ENCODE results near the gene CYP11A1.

CYP11A1 gene

DNA sequence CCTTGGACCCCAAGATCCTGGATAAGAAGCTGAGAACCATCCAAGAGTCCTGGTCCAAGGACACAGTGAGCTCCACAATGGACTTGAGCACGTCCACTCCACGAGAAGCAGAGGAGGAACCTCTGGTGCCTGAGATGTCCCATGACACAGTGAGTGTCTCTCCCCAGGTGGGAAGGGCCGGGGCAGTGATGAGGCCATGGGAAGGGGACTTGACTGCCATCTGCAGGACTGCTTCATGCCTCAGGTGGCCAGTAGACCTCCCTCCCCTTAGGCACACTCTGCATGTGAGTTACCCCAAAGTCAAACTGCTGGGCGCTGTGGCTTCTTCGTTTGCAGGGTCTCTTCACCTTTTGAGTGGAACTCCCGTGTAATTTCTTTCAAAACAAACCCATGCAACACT lies 71.6 kb downstream of the CYP11A1 start:
- no peak for DNase-seq

DNA sequence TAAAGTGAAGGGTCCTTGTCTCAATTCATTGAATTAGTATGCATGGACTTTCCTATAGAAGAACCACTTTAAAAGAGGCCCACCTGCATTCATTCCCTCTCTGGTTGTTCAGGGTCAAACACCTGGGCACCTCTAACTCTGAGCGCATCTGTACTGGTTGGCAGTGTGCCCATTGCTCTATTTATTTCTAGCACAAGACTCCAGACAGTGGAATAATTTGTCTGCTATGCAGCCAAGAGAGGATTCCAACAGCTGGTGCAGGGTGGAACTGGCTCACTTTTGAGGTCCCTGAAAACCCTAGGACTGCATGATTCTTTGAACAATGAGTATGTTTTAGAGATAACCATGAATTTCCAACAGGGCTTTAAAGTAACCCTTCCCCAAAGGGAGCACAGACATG lies 73.4 kb downstream of the CYP11A1 start:
- DNase-seq: peak in 1 of 2 experiments; percentile 48

DNA sequence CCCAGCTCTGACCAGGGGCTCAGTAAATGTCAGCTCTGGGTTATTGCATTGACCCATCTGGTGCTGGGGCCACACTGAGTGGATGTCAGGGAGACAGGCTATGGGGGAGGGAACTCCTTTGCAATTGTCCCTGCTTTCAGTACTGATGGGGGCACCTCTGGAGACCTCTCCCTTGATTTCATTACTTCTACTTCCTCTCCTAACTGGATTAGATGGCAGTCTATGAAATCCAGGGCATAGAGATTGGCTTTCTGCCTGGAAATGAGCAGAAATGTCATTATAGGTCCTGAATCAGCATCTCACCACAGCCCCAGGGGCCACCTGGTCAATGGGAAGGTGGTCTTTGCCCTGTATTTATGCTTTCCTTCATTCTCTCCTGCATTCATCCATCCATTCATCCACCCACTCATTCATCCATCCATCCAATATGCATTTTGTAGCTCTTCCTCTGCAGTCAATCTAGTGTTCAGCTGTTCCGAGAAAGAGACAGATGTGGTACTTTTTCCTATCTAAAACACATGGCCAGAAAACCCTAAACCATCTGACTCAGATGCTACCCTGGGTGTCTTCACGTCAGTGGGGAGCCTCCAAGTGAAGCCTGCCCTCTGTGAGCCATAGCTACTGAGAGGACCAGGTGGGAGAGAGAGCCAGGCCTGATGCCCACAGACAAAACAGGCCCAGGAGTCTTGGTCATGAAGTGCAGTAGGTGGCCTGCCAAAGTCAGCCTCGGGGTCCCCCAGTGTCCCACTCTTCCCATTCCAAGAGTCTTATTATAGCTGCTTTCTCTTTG lies 74.2 kb downstream of the CYP11A1 start:
- DNase-seq: no peak

DNA sequence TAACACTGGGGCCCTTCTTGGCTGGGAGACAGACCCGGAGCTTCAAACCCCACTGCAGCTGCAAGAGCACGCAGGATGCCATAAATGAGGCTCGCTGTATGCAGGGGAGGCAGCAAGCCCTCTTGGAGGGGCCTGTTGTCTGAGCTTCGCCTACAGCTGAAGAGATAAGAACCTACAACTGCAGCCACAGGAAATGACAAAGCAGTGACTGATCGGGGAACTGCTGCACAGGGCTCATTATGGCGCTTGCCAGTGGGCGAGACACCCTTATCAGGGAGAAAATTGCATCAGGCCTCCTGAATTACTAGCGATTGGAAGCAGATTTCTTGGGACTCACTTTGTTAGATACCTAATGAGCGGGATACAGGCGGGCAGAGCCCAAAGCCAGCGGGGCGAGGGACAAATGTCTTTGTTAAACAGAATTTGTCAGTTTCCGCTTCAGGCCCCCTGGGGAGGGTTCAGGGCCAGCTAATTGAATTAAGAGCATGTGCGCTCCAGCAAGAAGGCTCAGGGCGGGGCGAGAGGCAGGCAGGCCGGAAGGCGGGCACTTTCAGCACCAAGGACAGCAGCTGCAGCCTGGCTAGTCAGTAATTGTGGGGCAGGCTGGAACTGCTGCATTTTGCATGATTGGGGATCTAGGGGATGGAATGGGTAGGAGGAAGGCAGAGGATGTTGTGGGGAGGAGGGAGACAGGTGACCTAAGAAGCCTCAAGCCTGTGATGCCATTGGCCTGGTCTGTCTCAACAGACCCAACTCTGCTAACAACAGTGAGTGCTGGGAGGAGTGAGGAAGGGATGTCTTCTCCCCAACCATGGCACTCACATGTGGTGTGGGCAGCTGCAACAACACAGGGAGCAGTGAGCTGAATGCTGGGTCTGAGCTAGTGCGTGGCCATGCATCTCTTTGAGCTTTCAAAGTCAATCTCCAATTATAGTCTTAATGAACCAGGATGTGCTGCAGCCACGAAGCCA lies 76.1 kb downstream of the CYP11A1 start:
- DNase-seq: peak; percentile 84 to 93

DNA sequence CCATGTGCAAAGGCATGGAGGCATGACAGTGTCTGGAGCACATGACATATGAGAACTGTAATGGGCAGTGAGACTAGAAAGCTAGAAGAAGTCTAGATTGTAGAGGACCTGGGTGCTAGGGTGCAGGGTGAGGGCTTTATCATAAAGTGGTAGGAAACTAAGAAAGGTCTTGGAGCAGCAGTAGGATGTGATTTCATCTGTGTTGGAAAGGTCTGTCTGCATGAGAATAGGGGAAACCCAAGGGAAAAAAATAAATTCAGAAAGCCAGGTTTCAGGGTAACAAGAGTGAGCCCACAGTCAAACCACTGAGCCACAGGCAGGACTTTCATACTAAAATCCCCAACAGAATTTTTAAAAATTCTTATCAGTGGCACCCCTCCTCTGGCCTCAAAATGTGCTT lies 76.8 kb downstream of the CYP11A1 start:
- no peak for DNase-seq

DNA sequence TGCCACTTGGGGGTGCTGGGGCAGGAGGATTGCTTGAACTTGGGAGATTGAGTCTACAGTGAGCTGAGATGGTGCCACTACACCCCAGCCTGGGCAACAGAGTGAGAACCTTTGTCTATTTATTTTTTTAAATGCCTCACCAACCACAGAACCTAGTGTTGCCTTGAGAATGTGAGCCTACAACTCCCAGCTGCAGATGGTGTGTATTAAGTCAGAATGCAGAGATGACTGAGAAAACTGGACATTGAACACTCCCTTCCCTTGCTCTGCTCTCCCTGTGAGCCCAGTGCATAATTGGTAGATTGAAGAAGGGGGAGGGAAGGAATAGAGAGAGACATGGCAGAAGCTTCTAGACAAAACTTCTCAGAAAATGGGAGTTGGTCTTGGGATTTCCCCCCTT lies 77.8 kb downstream of the CYP11A1 start:
- no peak for DNase-seq

Data from NCI-H2081 (cell line).